ENCODE measurements around the gene MRPL33. TPM values are rescaled to one million over a fixed set of nuclear protein-coding genes. Genes with fewer than 3 reads are reported as not detected.

The MRPL33 gene
- polyA plus RNA-seq, 1 of the 3 experiments (the other 2 are of a cell fraction): 132 TPM

GRCh38 chr2:27824401-27824800 lies 52.9 kb downstream of the MRPL33 start:
- WGBS (ENCODE audit: low lambda C conversion rate): 93% methylated on average over 1 of the region's 1 CpG

GRCh38 chr2:27828305-27828704 lies 56.8 kb downstream of the MRPL33 start:
- no peaks in the 10 kb centered on the region for H3K27me3 ChIP-seq (ENCODE audit: insufficient read depth)
- no peaks in the 10 kb centered on the region for H3K9me2 ChIP-seq
- TF ChIP-seq FOXM1 (IDR thresholded peaks at IDR 0.05; ENCODE audit: low read depth) (no peak), SIN3A (IDR thresholded peaks at IDR 0.05; ENCODE audit: borderline replicate concordance, low read depth, low read length) (no peak), USF2 (IDR thresholded peaks at IDR 0.05; ENCODE audit: borderline replicate concordance, low read depth, low read length) (no peak), YY1 (IDR thresholded peaks at IDR 0.05; ENCODE audit: low read depth) (no peak), PBX3 (IDR thresholded peaks at IDR 0.05) (no peak), FOSL2 (IDR thresholded peaks at IDR 0.05; ENCODE audit: borderline replicate concordance, low read depth) (no peak), ZBTB33 (IDR thresholded peaks at IDR 0.05; ENCODE audit: borderline replicate concordance, low read depth) (no peak), EZH2phosphoT487 (IDR thresholded peaks at IDR 0.05; ENCODE audit: borderline replicate concordance, low read depth) (no peak), JUND (IDR thresholded peaks at IDR 0.05) (no peak), TCF12 (IDR thresholded peaks at IDR 0.05) (no peak), RCOR1 (IDR thresholded peaks at IDR 0.05; ENCODE audit: low read length) (no peak), GABPA (IDR thresholded peaks at IDR 0.05; ENCODE audit: low read depth) (no peak)
- no peaks in the 10 kb centered on the region for H3K36me3 ChIP-seq (replicated peaks in 1 of 2; ENCODE audit: control insufficient read depth in 1 of 2, insufficient read depth in 2 of 2, low read length in 1 of 2)
- CTCF ChIA-PET: interaction anchor here (1.1 to 2.4 kb wide), 2 partner anchors 19 to 24 kb away, joined by 3 to 5 read pairs; no protein-coding TSS in a partner anchor
- H4K20me1 ChIP-seq (ENCODE audit: insufficient read depth): no peaks in the 10 kb centered on the region
- H3K9me3 ChIP-seq: no peaks in the 10 kb centered on the region
- H3K4me3 ChIP-seq (ENCODE audit: low read depth in 2 of 2, low read length in 1 of 2): no peak overlapping the region
- no peak overlapping the region for H2AFZ ChIP-seq (ENCODE audit: low read depth)
- 84% methylated on average over 1 of the region's 1 CpG for WGBS (ENCODE audit: low lambda C conversion rate)
- H3F3A ChIP-seq (replicated peaks; ENCODE audit: insufficient read depth): no peaks in the 10 kb centered on the region
- POLR2A ChIA-PET: no interaction called here
- no peak for DNase-seq
- H3K9ac ChIP-seq: no peak overlapping the region
- H3K4me2 ChIP-seq: no peak overlapping the region
- H3K4me1 ChIP-seq (ENCODE audit: control insufficient read depth in 1 of 2, insufficient read depth in 2 of 2, low read depth in 1 of 2, low read length in 1 of 2): no peaks in the 10 kb centered on the region
- no peaks in the 10 kb centered on the region for H3K79me2 ChIP-seq (ENCODE audit: insufficient read depth)
- H3K27ac ChIP-seq (ENCODE audit: low read depth in 2 of 2, low read length in 1 of 2): no peak overlapping the region

More at GRCh38 chr2:27824401-27824800, 52.9 kb downstream of the MRPL33 start:
- Histone ChIP-seq H3F3A (replicated peaks; ENCODE audit: insufficient read depth) (no peaks in the 10 kb centered on the region), H3K27ac (ENCODE audit: low read depth in 2 of 2, low read length in 1 of 2) (no peak overlapping the region), H3K4me3 (ENCODE audit: low read depth in 2 of 2, low read length in 1 of 2) (no peak overlapping the region), H3K79me2 (ENCODE audit: insufficient read depth) (no peaks in the 10 kb centered on the region), H3K4me1 (ENCODE audit: control insufficient read depth in 1 of 2, insufficient read depth in 2 of 2, low read depth in 1 of 2, low read length in 1 of 2) (no peaks in the 10 kb centered on the region), H2AFZ (ENCODE audit: low read depth) (no peak overlapping the region), H3K9me2 (no peaks in the 10 kb centered on the region), H3K4me2 (no peak overlapping the region), H3K9me3 (no peaks in the 10 kb centered on the region), H3K36me3 (replicated peaks in 1 of 2; ENCODE audit: control insufficient read depth in 1 of 2, insufficient read depth in 2 of 2, low read length in 1 of 2) (no peaks in the 10 kb centered on the region), H3K9ac (no peak overlapping the region), H3K27me3 (ENCODE audit: insufficient read depth) (no peaks in the 10 kb centered on the region), H4K20me1 (ENCODE audit: insufficient read depth) (no peaks in the 10 kb centered on the region)
- POLR2A ChIA-PET: no interaction called here
- CTCF ChIA-PET: interaction anchor here (1.1 kb wide), 1 partner anchor 17 kb away, joined by 4 read pairs; no protein-coding TSS in a partner anchor
- no peak for DNase-seq
- TF ChIP-seq NRF1 (IDR thresholded peaks at IDR 0.05; ENCODE audit: low read depth, low read length): no peak
- no peak for TF ChIP-seq TCF12 (IDR thresholded peaks at IDR 0.05)
- no peak for TF ChIP-seq GABPA (IDR thresholded peaks at IDR 0.05; ENCODE audit: low read depth)
- TF ChIP-seq REST (IDR thresholded peaks at IDR 0.05; ENCODE audit: low read depth, low read length): no peak

Measured in SK-N-SH (cell line).